ENCODE measurements around the gene CIROP. TPM values are rescaled to one million over a fixed set of nuclear protein-coding genes. Genes with fewer than 3 reads are reported as not detected.

The CIROP gene
- total and polyA plus RNA-seq, 8 donors: 0.06 to 0.08 TPM; not detected in 6

- ATAC-seq (peak; percentile 92), DNase-seq (peak in 1 of 4 donors; percentile 87)
- H3K27ac ChIP-seq: peak overlapping the region; percentile 37 to 83
- H3K36me3 ChIP-seq: peaks cover 3 to 100% of the 10 kb centered on the region in 2 donors
- no peaks in the 10 kb centered on the region for H3K9me3 ChIP-seq
- H3K4me3 ChIP-seq: no peak overlapping the region
- H3K4me1 ChIP-seq: peaks cover 0 to 42% of the 10 kb centered on the region in 2 donors
- no peak for TF ChIP-seq CTCF (IDR thresholded peaks at IDR 0.05)
- intact Hi-C loops (cut with DNase I): no loop called here
- no peaks in the 10 kb centered on the region for H3K27me3 ChIP-seq
These were observed 26.1 kb downstream of the CIROP start for GRCh38 chr14:23078692-23079116.

GRCh38 chr14:23077962-23078361 is 26.8 kb downstream of the CIROP start:
- H3K9me3 ChIP-seq: no peaks in the 10 kb centered on the region

GRCh38 chr14:23076785-23077408 is 27.9 kb downstream of the CIROP start:
- intact Hi-C loops (cut with DNase I): no loop called here
- Histone ChIP-seq H3K4me3 (no peak overlapping the region), H3K27ac (peak overlapping the region in 1 of 2 donors; percentile 83), H3K4me1 (peaks cover 7 to 49% of the 10 kb centered on the region in 2 donors), H3K9me3 (no peaks in the 10 kb centered on the region), H3K27me3 (no peaks in the 10 kb centered on the region), H3K36me3 (peaks cover 3 to 100% of the 10 kb centered on the region in 2 donors)
- DNase-seq (no peak), ATAC-seq (peak; percentile 41)
- TF ChIP-seq CTCF (IDR thresholded peaks at IDR 0.05): peak; percentile 37 to 57

More at GRCh38 chr14:23077962-23078361, 26.8 kb downstream of the CIROP start:
- Histone ChIP-seq H3K36me3 (peaks cover 3 to 100% of the 10 kb centered on the region in 2 donors), H3K4me3 (no peak overlapping the region), H3K4me1 (peaks cover 0 to 42% of the 10 kb centered on the region in 2 donors), H3K27me3 (no peaks in the 10 kb centered on the region), H3K27ac (peak overlapping the region; percentile 37 to 83)
- no peak for TF ChIP-seq CTCF (IDR thresholded peaks at IDR 0.05)
- ATAC-seq (no peak), DNase-seq (no peak)
- intact Hi-C loops (cut with DNase I): no loop called here

DNA sequence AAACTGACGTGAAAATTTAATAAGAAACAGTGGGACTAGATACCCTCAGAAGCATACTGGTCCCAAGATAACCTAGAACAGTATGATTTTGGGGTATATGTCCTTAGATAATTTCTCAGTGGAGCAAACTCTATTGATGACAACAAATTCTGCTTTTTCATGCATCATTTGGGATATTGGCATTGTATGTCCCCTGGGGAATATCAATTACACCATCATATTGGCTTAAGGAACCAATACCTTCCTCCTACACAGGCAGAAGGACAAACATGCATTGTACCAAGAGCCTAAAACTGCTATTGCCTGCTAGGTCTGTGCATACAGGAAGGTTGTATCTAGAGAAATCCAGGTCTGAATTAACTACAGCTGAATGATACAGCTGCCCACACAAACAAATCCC is 29.9 kb downstream of the CIROP start:
- Histone ChIP-seq H3K27me3 (no peaks in the 10 kb centered on the region), H3K4me1 (peaks cover 12 to 62% of the 10 kb centered on the region in 2 donors), H3K36me3 (peaks cover 3 to 80% of the 10 kb centered on the region in 2 donors), H3K4me3 (no peak overlapping the region), H3K9me3 (no peaks in the 10 kb centered on the region), H3K27ac (no peak overlapping the region)
- intact Hi-C loops (cut with DNase I): no loop called here
- no peak for ATAC-seq
- TF ChIP-seq CTCF (IDR thresholded peaks at IDR 0.05): no peak
- no peak for DNase-seq

- H3K4me1 ChIP-seq: peaks cover 12 to 57% of the 10 kb centered on the region in 2 donors
- H3K27me3 ChIP-seq: no peaks in the 10 kb centered on the region
- intact Hi-C loops (cut with DNase I): no loop called here
- DNase-seq (no peak), ATAC-seq (peak; percentile 6)
- no peak for TF ChIP-seq CTCF (IDR thresholded peaks at IDR 0.05)
- H3K4me3 ChIP-seq: peak overlapping the region in 1 of 2 donors; percentile 69
- no peaks in the 10 kb centered on the region for H3K9me3 ChIP-seq
- peaks cover 0 to 74% of the 10 kb centered on the region in 2 donors for H3K36me3 ChIP-seq
- peak overlapping the region; percentile 77 to 81 for H3K27ac ChIP-seq
These were observed 32.8 kb downstream of the CIROP start for GRCh38 chr14:23071921-23072539.
